Measurements from ENCODE around the gene LYPD6B.

Gene LYPD6B

GRCh38 chr2:149012545-149012944, 26.0 kb upstream of the LYPD6B start:
- no peak for DNase-seq (ENCODE audit: low spot score)

- DNase-seq (ENCODE audit: low spot score), result no peak
These were observed 23.0 kb upstream of the LYPD6B start for GRCh38 chr2:149015501-149015900.

- no peak for DNase-seq (ENCODE audit: low spot score)
These were observed 22.5 kb upstream of the LYPD6B start for GRCh38 chr2:149015926-149016563.

GRCh38 chr2:149017116-149017985, 21.1 kb upstream of the LYPD6B start:
- peak; percentile 72 for DNase-seq (ENCODE audit: low spot score)

GRCh38 chr2:149018981-149019380, 19.5 kb upstream of the LYPD6B start:
- DNase-seq (ENCODE audit: low spot score), result no peak

GRCh38 chr2:149019768-149020167, 18.7 kb upstream of the LYPD6B start:
- no peak for DNase-seq (ENCODE audit: low spot score)

GRCh38 chr2:149020432-149020851, 18.1 kb upstream of the LYPD6B start:
- no peak for DNase-seq (ENCODE audit: low spot score)

- DNase-seq (ENCODE audit: low spot score), result no peak
These were observed 17.2 kb upstream of the LYPD6B start for GRCh38 chr2:149021271-149021719.

- DNase-seq (ENCODE audit: low spot score), result no peak
These were observed 16.7 kb upstream of the LYPD6B start for GRCh38 chr2:149021761-149022160.

GRCh38 chr2:149023091-149023490, 15.4 kb upstream of the LYPD6B start:
- no peak for DNase-seq (ENCODE audit: low spot score)

GRCh38 chr2:149027590-149028250, 10.8 kb upstream of the LYPD6B start:
- no peak for DNase-seq (ENCODE audit: low spot score)

GRCh38 chr2:149028377-149028776, 10.1 kb upstream of the LYPD6B start:
- DNase-seq (ENCODE audit: low spot score), result no peak

GRCh38 chr2:149028891-149029290, 9.6 kb upstream of the LYPD6B start:
- DNase-seq (ENCODE audit: low spot score), result no peak

GRCh38 chr2:149029307-149029965, 9.1 kb upstream of the LYPD6B start:
- DNase-seq (ENCODE audit: low spot score), result no peak

- DNase-seq (ENCODE audit: low spot score), result no peak
These were observed 7.1 kb upstream of the LYPD6B start for GRCh38 chr2:149031396-149031795.

- no peak for DNase-seq (ENCODE audit: low spot score)
These were observed 4.8 kb upstream of the LYPD6B start for GRCh38 chr2:149033716-149034115.

- DNase-seq (ENCODE audit: low spot score), result no peak
These were observed 4.1 kb upstream of the LYPD6B start for GRCh38 chr2:149034406-149034805.

GRCh38 chr2:149036507-149037293, 1.8 kb upstream of the LYPD6B start:
- DNase-seq (ENCODE audit: low spot score), result no peak

GRCh38 chr2:149037851-149038250, 648 bp upstream of the LYPD6B start:
- DNase-seq (ENCODE audit: low spot score), result no peak

- DNase-seq (ENCODE audit: low spot score), result no peak
These were observed 770 bp downstream of the LYPD6B start for GRCh38 chr2:149039213-149039724.

- peak; percentile 44 for DNase-seq (ENCODE audit: low spot score)
These were observed 2.0 kb downstream of the LYPD6B start for GRCh38 chr2:149040451-149040850.
